ENCODE measurements around the gene GLDC.

- no peak for TF ChIP-seq POLR2A (IDR thresholded peaks at IDR 0.05)
- TF ChIP-seq CTCF (IDR thresholded peaks at IDR 0.05), result no peak
Observed at GRCh38 chr9:6501526-6502210, 143.9 kb downstream of the GLDC start.
